ELR (cell line): Measurements from ENCODE around the gene TENM3.

ENCODE experiments used
- DNase-seq: peaks from one replicate; pipeline ENCODE4 v3.0.0-alpha.2; 2015; ENCODE audit warnings: low read depth

Gene TENM3

GRCh38 chr4:182255441-182256190, 12.4 kb downstream of the TENM3 start:
- DNase-seq: no peak

GRCh38 chr4:182257016-182257415, 13.8 kb downstream of the TENM3 start:
- no peak for DNase-seq

GRCh38 chr4:182257503-182257902, 14.3 kb downstream of the TENM3 start:
- no peak for DNase-seq

DNA sequence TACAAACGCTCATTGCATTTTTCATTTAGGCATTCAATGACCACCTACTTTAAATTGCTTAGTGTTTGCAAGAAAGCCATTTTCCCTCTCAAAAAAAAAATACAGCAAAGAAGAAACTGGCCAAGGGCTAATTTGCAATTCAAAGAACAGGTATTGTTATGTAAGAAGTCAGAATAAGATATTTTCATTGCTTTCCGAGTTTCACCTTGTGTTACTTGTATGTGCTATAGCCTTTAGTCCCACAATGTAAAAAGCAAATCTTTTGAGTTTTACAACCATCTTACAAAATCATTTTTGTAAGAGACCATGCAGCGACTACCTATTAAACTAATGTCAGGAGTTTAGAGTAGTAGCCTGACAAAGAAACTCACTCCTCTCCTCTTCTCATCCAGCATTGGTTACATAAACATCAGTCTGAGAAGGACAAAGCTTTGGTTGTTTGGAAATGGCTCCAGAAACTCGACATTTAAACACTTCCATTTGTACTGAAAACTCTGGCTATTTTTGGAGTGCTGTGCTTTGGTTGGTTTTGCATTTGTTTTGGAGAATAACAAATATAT, 15.3 kb downstream of the TENM3 start:
- no peak for DNase-seq

- DNase-seq: no peak
These were observed 18.5 kb downstream of the TENM3 start for GRCh38 chr4:182261651-182262223.

- no peak for DNase-seq
These were observed 20.4 kb downstream of the TENM3 start for GRCh38 chr4:182263562-182263961.

DNA sequence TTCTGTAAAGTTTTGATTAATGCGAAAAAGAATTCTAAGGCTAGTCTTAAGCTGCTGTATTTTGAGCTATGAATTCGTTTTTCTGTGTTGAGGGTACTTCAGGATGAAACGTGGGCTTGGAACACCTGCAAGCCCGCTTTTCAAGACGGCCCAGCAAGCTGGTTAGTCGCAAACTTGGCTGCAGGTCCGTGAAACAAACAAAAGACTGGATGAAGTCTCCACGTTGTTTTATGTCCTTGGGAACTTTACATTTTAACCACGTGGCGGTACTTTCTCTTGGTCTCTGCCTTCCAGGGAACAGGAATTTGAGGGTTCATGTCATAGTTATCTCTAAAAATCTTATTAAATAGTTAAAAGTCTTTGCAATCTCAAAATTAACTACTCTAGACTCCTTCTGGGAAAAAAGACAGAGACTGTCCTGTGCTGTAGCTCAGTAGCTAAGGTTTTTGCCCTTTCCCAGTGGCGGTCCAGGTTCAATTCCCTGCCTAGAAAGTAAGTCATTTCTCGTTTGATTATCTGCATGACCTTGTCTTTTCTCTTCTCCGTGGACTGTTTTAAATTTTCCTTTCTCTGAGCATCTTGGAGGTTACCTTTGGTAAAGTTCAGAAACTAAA, 21.0 kb downstream of the TENM3 start:
- DNase-seq: no peak

GRCh38 chr4:182265881-182266280, 22.7 kb downstream of the TENM3 start:
- DNase-seq: no peak

DNA sequence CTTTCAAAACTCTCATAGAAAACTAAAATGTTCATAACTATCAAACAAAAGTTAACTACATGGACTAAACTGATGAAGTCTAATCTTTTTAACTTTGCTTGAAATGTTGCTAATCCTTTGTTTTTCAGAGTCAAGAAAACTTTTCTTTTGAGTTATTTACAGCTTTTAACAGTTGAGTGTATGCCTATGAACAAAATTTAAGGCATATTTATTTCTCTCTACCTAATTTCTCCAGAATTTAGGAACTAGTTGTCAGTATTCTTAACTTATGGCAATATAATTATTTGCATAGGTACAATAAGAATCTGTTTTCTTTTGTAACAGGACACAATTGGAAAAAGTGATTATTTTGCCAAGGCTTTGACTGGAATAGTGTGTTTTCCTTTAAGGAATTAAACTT, 23.8 kb downstream of the TENM3 start:
- DNase-seq: no peak

DNA sequence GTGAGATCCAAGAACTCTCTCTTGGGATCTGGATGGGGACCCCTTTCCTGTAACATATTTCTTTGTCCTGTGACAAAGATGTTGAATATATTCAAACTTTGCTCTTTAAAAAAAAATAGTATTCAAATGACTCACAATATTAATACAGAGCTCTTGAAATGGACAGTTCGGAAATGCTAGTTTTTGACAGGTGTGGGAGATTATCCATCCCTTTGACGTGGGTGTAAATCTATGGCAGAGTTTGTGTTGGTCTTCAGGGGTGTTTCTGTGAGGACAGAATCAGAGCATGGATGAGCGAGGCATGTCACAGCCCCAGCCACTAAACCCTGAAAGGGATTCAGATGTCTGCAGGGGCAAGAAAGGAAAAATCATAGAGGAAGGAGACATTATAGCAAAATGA, 25.8 kb downstream of the TENM3 start:
- DNase-seq: no peak

- DNase-seq: no peak
These were observed 28.5 kb downstream of the TENM3 start for GRCh38 chr4:182271731-182272130.

- no peak for DNase-seq
These were observed 28.9 kb downstream of the TENM3 start for GRCh38 chr4:182272151-182272550.

DNA sequence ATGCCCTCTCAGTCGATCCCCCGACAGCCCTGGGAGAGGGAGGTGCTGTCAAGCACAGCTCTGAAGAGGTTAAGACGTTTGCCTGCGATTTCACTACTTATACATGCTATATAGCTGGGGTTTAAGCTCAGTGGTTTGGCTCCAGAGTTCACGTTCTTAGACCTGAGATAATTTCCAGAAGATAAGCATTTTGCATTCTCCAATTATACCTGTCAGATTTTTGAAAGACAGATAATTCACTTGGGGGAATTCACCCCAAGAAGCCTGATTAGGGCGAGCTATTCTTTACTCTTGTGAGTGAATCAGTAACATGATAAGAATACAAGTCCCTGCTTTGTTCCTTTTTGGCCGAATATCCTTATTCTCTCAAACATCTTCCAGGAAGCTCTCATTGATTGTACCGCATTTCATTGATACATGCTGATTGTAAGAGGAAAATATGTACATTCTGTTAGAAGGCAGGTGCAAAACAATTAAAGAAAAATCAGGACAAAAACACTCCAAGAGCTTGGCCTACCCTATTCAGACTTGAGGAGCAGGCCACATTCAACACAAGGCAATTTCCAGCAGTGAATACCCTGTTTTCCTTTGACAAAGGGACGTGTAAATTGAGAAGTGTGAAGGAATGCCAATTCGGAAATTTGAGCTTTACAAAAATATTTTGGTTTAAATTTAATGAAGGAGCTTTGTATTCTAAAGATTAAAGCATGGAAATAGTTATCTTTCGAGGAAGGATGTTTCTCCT, 30.2 kb downstream of the TENM3 start:
- DNase-seq: no peak

DNA sequence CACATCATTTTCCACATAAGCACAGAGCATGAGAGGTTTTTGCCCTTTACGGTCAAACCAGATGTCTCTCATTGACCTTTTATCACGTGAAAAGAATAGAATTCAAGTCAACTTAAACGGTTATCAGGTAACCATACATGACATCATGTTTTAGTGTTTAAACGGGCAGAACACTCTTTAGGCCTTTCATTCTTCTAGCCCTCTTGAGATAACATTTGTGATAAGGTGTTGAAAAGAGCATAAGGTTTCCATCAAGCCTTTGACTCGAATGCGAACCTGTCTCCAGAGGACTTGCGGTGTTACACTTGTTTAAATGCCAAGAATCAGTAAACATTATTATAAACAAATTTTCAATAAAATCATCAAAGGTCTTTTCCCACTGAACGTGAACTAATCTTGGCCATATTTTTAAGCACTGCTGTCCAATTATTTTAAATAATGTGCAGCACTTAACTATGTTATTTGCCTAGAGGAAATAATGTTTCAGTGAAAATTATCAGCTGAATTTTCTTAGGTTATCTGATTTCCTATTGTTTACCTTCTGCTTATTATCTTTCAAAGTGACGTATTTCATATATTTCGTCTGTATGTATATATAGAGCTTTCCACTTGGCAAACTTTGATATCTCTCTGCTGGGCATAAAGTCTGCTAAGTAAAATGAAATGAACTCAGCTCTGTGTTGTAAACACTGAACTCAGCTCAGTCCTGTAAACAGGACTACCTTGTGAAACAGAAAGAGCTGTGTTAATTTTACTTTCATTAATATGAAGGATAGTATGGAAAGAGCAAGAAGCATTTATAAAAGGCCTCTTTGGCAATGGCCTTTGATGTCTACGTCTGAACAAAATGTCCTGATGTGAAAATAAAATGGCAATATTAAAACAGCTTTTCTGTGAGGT, 33.3 kb downstream of the TENM3 start:
- no peak for DNase-seq

GRCh38 chr4:182277377-182277776, 34.2 kb downstream of the TENM3 start:
- DNase-seq: peak; percentile 22

DNA sequence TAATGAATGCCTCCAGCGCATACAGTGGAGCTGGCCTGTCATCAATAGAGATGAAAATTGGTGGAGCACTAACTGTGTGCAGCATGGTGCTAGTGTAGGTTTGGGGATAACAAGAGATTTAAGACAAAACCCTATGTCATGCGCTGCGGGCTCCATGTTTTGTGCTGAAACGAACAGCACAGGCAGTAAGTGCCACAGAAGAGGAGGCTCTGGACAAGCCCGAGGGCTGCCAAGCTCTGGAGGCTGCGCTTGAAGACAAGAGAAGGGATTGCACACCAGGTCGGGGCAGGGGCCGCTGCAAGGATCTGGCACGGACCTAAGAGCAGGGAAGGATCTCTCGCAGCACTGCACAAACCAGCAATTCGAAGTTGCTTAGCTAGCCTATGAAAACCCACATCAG, 35.5 kb downstream of the TENM3 start:
- DNase-seq: no peak

DNA sequence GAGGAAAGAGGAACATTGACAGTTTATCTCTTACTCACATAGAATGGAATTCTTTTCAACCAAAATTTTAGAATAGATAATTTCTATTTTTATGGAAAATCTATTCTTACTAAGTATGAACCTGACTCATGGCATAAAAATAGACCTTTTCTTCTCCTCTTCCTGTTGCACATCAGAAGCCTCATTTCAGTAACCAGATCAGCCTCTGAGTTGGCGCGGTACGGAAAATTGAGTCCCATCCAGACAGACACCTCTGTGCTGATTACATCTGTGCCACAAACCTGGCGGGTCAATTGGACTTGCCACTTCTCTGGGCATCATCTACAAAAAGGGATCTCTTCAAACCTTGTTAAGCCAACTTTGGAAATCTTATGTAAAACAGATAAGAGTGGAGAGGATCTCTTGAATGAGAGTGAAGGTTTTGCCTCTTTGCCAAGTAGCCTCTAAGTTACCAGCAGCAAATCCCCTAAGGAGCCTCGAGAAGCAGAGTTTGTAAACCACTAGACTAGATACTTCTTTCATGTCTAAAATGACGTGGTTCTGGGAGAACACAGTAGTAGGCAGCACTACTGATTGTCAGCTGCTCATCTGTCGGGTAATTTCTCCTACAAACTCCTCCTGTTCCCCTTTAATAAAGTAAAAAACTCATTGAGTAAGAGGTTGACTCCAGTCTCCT, 37.4 kb downstream of the TENM3 start:
- no peak for DNase-seq

GRCh38 chr4:182286035-182286434, 42.8 kb downstream of the TENM3 start:
- DNase-seq: no peak

GRCh38 chr4:182286931-182287330, 43.7 kb downstream of the TENM3 start:
- DNase-seq: no peak

DNA sequence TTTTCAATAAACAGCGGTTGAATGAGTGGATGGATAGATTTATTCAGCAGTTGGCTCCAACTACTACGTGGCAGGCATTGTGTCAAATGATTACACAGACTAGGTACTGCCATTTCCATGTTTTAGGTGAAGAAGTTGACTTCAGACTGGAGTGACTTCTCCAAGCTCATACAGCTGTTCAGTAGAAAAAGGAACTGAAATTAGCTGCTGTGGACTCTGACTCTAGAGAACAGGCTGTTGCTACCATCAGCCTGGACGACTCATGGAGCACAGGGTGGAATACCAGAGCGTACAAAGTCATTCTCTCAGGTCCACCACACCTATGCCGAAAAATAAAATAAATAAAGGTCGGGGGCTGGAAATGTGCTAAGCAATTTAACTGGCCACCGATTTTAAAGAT, 45.3 kb downstream of the TENM3 start:
- DNase-seq: no peak

DNA sequence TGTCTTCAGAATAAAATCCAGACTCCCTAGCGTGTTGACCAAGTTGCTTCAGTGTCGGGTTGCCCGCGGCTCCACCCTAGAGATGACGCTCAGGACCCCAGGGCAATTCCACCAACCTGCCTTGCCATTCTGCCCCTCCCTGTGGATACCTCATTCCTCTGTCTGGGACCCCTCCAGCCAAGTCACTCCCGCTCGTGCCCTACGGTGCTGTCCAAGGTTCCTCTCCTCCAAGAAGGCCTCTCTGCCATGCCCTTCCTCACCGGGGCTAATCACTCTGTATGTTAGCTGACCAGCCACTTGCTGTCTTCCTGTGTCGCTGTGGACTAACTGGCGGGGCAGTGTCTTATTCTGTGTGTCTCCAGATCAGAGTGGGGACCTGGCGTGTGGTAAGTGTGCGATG, 46.6 kb downstream of the TENM3 start:
- DNase-seq: no peak
